ENCODE measurements around the gene HAAO. TPM values are rescaled to one million over a fixed set of nuclear protein-coding genes. Genes with fewer than 3 reads are reported as not detected.

Gene HAAO
- total RNA-seq, 1 experiment from 2014 or later = not detected

GRCh38 chr2:42771546-42772153 is 20.7 kb downstream of the HAAO start:
- BruUV-seq (replicated peaks) = no TSS peak
- POLR2A ChIA-PET (ENCODE audit: unreplicated experiment) = no interaction called here

GRCh38 chr2:42770288-42771131 is 21.9 kb downstream of the HAAO start:
- ATAC-seq (peak; percentile 69), DNase-seq (peak; percentile 22)
- Histone ChIP-seq H3K4me3 (ENCODE audit: low read length) (no peak overlapping the region), H3K36me3 (ENCODE audit: low read depth, low read length) (no peaks in the 10 kb centered on the region), H2AFZ (ENCODE audit: low read length) (no peak overlapping the region), H3F3A (ENCODE audit: low read length, unreplicated experiment) (no peaks in the 10 kb centered on the region), H3K4me2 (ENCODE audit: low read length) (no peak overlapping the region), H3K27me3 (ENCODE audit: low read length) (no peaks in the 10 kb centered on the region), H3K4me1 (ENCODE audit: insufficient read depth, low read length) (no peaks in the 10 kb centered on the region), H3K9me2 (replicated peaks; ENCODE audit: low read length) (no peaks in the 10 kb centered on the region), H4K20me1 (ENCODE audit: low read length) (no peaks in the 10 kb centered on the region), H3K9ac (ENCODE audit: low read length) (no peak overlapping the region), H3K79me2 (ENCODE audit: low read length) (no peaks in the 10 kb centered on the region), H3K27ac (ENCODE audit: low read length) (no peak overlapping the region), H3K9me3 (ENCODE audit: low read length) (no peaks in the 10 kb centered on the region)
- BruUV-seq (replicated peaks) = no TSS peak
- ChIA-PET POLR2A (ENCODE audit: unreplicated experiment) (no interaction called here), CTCF (no interaction called here)
- TF ChIP-seq CTCF (conservative IDR thresholded peaks at IDR 0.05; ENCODE audit: low read depth, low read length) = peak; percentile 58
- no peak for TF ChIP-seq EZH2phosphoT487 (IDR thresholded peaks at IDR 0.05; ENCODE audit: borderline replicate concordance, low read length)
- intact Hi-C loops (cut with micrococcal nuclease) = no loop called here

More at GRCh38 chr2:42771546-42772153, 20.7 kb downstream of the HAAO start:
- Histone ChIP-seq H3F3A (ENCODE audit: low read length, unreplicated experiment) (no peaks in the 10 kb centered on the region), H3K9ac (ENCODE audit: low read length) (no peak overlapping the region), H3K4me1 (ENCODE audit: insufficient read depth, low read length) (no peaks in the 10 kb centered on the region), H3K27ac (ENCODE audit: low read length) (no peak overlapping the region), H3K9me2 (replicated peaks; ENCODE audit: low read length) (no peaks in the 10 kb centered on the region), H3K4me3 (ENCODE audit: low read length) (no peak overlapping the region), H3K79me2 (ENCODE audit: low read length) (no peaks in the 10 kb centered on the region), H2AFZ (ENCODE audit: low read length) (no peak overlapping the region), H4K20me1 (ENCODE audit: low read length) (no peaks in the 10 kb centered on the region), H3K4me2 (ENCODE audit: low read length) (no peak overlapping the region), H3K9me3 (ENCODE audit: low read length) (no peaks in the 10 kb centered on the region), H3K36me3 (ENCODE audit: low read depth, low read length) (no peaks in the 10 kb centered on the region), H3K27me3 (ENCODE audit: low read length) (no peaks in the 10 kb centered on the region)
- CTCF ChIA-PET = no interaction called here
- TF ChIP-seq CTCF (conservative IDR thresholded peaks at IDR 0.05; ENCODE audit: low read depth, low read length) (no peak), EZH2 (IDR thresholded peaks at IDR 0.05; ENCODE audit: low read length, unreplicated experiment) (no peak), EZH2phosphoT487 (IDR thresholded peaks at IDR 0.05; ENCODE audit: borderline replicate concordance, low read length) (no peak)
- ATAC-seq (no peak), DNase-seq (no peak)
- intact Hi-C loops (cut with micrococcal nuclease) = no loop called here
